IMR-90 (cell line): ENCODE measurements around the gene TMC4. TPM values are rescaled to one million over a fixed set of nuclear protein-coding genes. Genes with fewer than 3 reads are reported as not detected.
A peak's percentile ranks its signal among the peaks of the same experiment; 100 is the strongest.

Source experiments
- ATAC-seq: fragments of 200-7000 bp; cut with Tn5 transposase; 2 replicates; pipeline ENCODE4 v1.9.1; 2020; ENCODE audit warnings: low read depth, mild to moderate bottlenecking, moderate library complexity
- BruUV-seq: library from RNA; stranded (reverse); fragments of 400-500 nt; replicated peaks from 2 replicates; lab custom pipeline; 2021; lab: Mats Ljungman, UMichigan
- CTCF ChIA-PET: fragments of 300-600 bp; formaldehyde crosslinking; extraction: SDS; loops from one replicate; lab custom pipeline; 2021; ENCODE audit warnings: antibody characterized with exemption; lab: Yijun Ruan, JAX
- POLR2A ChIA-PET: fragments of 300-600 bp; sonication (Branson Sonifier 250); formaldehyde crosslinking; loops from one replicate; lab custom pipeline; 2022; ENCODE audit warnings: antibody characterized with exemption; ENCODE audit not compliant: unreplicated experiment; lab: Charles Lee
- DNase-seq: peaks from one replicate; pipeline ENCODE4 v3.0.0; 2013
- H2AFZ ChIP-seq: replicated peaks from 2 replicates; pipeline ENCODE3; 2013; ENCODE audit warnings: low read length, mild to moderate bottlenecking; ENCODE audit not compliant: poor library complexity
- H2AK5ac ChIP-seq: 2 replicates; pipeline ENCODE4 v1.6.1; 2013; ENCODE audit warnings: low read depth, low read length, inconsistent platforms
- H2AK9ac ChIP-seq: replicated peaks from 2 replicates; pipeline ENCODE3; 2013; ENCODE audit warnings: mild to moderate bottlenecking, low read depth, low read length, moderate library complexity; ENCODE audit not compliant: poor library complexity
- H2BK120ac ChIP-seq: 2 replicates; pipeline ENCODE4 v1.6.1; 2013; ENCODE audit warnings: low read depth, low read length, inconsistent platforms
- H2BK15ac ChIP-seq: 3 replicates; pipeline ENCODE4 v1.6.1; 2013; ENCODE audit warnings: low read depth, low read length, inconsistent platforms
- H2BK20ac ChIP-seq: 2 replicates; pipeline ENCODE4 v1.6.1; 2013; ENCODE audit warnings: low read depth, mild to moderate bottlenecking, inconsistent platforms, low read length, moderate library complexity
- H2BK5ac ChIP-seq: 2 replicates; pipeline ENCODE4 v1.6.1; 2013; ENCODE audit warnings: mild to moderate bottlenecking, low read depth, low read length, inconsistent platforms; ENCODE audit not compliant: poor library complexity, severe bottlenecking
- H3K14ac ChIP-seq: replicated peaks from 2 replicates; pipeline ENCODE4 v1.6.1; 2013; ENCODE audit warnings: low read depth, low read length, inconsistent platforms
- H3K18ac ChIP-seq: 2 replicates; pipeline ENCODE4 v1.6.1; 2013; ENCODE audit warnings: low read depth, low read length, control low read depth
- H3K23ac ChIP-seq: 2 replicates; pipeline ENCODE4 v1.6.1; 2013; ENCODE audit warnings: low read depth, low read length, inconsistent platforms
- H3K27ac ChIP-seq: 2 replicates; pipeline ENCODE4 v1.5.1; 2013; ENCODE audit warnings: mild to moderate bottlenecking, control low read depth, low read length; ENCODE audit not compliant: insufficient read depth
- H3K27me3 ChIP-seq: 2 replicates; pipeline ENCODE4 v1.6.1; 2013; ENCODE audit warnings: low read length; ENCODE audit not compliant: control insufficient read depth, insufficient read depth
- H3K36me3 ChIP-seq: 2 replicates; pipeline ENCODE4 v1.6.1; 2013; ENCODE audit warnings: low read length, mixed read lengths; ENCODE audit not compliant: control insufficient read depth, insufficient read depth
- H3K4ac ChIP-seq: 2 replicates; pipeline ENCODE4 v1.6.1; 2013; ENCODE audit warnings: low read depth, low read length, inconsistent platforms
- H3K4me1 ChIP-seq: 2 replicates; pipeline ENCODE4 v1.6.1; 2013; ENCODE audit warnings: low read length, mixed read lengths; ENCODE audit not compliant: control insufficient read depth, insufficient read depth
- H3K4me2 ChIP-seq: 2 replicates; pipeline ENCODE4 v1.6.1; 2013; ENCODE audit warnings: low read depth, mild to moderate bottlenecking, control low read depth, low read length, moderate library complexity
- H3K4me3 ChIP-seq: 2 replicates; pipeline ENCODE4 v1.5.1; 2013; ENCODE audit warnings: low read depth, mild to moderate bottlenecking, control low read depth, low read length, moderate library complexity; ENCODE audit not compliant: insufficient read depth
- H3K56ac ChIP-seq: 2 replicates; pipeline ENCODE4 v1.6.1; 2013; ENCODE audit warnings: low read length, inconsistent platforms; ENCODE audit not compliant: insufficient read depth; ENCODE audit errors: extremely low read depth
- H3K79me1 ChIP-seq, 2 experiments: 2 replicates each; pipeline ENCODE4 v1.6.1; 2013; ENCODE audit warnings: low read length in 2 of 2, inconsistent platforms in 1 of 2, low read depth in 1 of 2
- H3K9ac ChIP-seq: 2 replicates; pipeline ENCODE4 v1.6.1; 2013; ENCODE audit warnings: low read depth, low read length, control low read depth
- H3K9me1 ChIP-seq: 2 replicates; pipeline ENCODE4 v1.6.1; 2013; ENCODE audit warnings: low read length, inconsistent platforms; ENCODE audit not compliant: insufficient read depth
- H3K9me3 ChIP-seq: 2 replicates; pipeline ENCODE4 v1.6.1; 2013; ENCODE audit warnings: low read length; ENCODE audit not compliant: control insufficient read depth, insufficient read depth
- H4K20me1 ChIP-seq: 2 replicates; pipeline ENCODE4 v1.6.1; 2013; ENCODE audit warnings: low read length, inconsistent platforms; ENCODE audit not compliant: insufficient read depth
- H4K5ac ChIP-seq: 2 replicates; pipeline ENCODE4 v1.6.1; 2013; ENCODE audit warnings: mild to moderate bottlenecking, low read depth, low read length, control low read depth
- H4K8ac ChIP-seq, 2 experiments: 2 replicates each; pipeline ENCODE4 v1.6.1; 2013; ENCODE audit warnings: low read depth in 2 of 2, low read length in 2 of 2, control low read depth in 1 of 2, inconsistent platforms in 1 of 2
- H4K91ac ChIP-seq: 2 replicates; pipeline ENCODE4 v1.6.1; 2013; ENCODE audit warnings: low read depth, low read length, inconsistent platforms; ENCODE audit not compliant: insufficient read depth
- BHLHE40 ChIP-seq: fragments of 150-350 bp; IDR thresholded peaks from 2 replicates; pipeline ENCODE4 v1.6.1; 2016; ENCODE audit warnings: mild to moderate bottlenecking, low read depth, low read length
- CEBPB ChIP-seq: IDR thresholded peaks from 2 replicates; pipeline ENCODE4 v1.6.1; 2012; ENCODE audit warnings: low read depth, low read length, improper control_type of control experiment
- CHD1 ChIP-seq: IDR thresholded peaks from 2 replicates; pipeline ENCODE4 v1.6.1; 2012; ENCODE audit warnings: low read depth, low read length, improper control_type of control experiment
- FOS ChIP-seq: fragments of 150-350 bp; IDR thresholded peaks from 2 replicates; pipeline ENCODE4 v1.6.1; 2016; ENCODE audit warnings: low read depth, low read length
- MAFK ChIP-seq: IDR thresholded peaks from 2 replicates; pipeline ENCODE4 v1.6.1; 2012; ENCODE audit warnings: low read depth, low read length, improper control_type of control experiment
- MAZ ChIP-seq: IDR thresholded peaks from 2 replicates; pipeline ENCODE4 v1.6.1; 2012; ENCODE audit warnings: low read depth, mild to moderate bottlenecking, low read length, improper control_type of control experiment, moderate library complexity, borderline replicate concordance
- NFE2L2 ChIP-seq: fragments of 150-350 bp; IDR thresholded peaks from 2 replicates; pipeline ENCODE4 v1.6.1; 2016; ENCODE audit warnings: low read depth, mild to moderate bottlenecking, low read length
- POLR2A ChIP-seq: IDR thresholded peaks from 2 replicates; pipeline ENCODE4 v1.6.1; 2012; ENCODE audit warnings: mild to moderate bottlenecking, low read depth, low read length
- RAD21 ChIP-seq: IDR thresholded peaks from 2 replicates; pipeline ENCODE4 v1.6.1; 2012; ENCODE audit warnings: low read length, improper control_type of control experiment
- RCOR1 ChIP-seq: IDR thresholded peaks from 2 replicates; pipeline ENCODE4 v1.6.1; 2012; ENCODE audit warnings: mild to moderate bottlenecking, low read length, improper control_type of control experiment; ENCODE audit not compliant: insufficient replicate concordance
- RFX5 ChIP-seq: IDR thresholded peaks from 2 replicates; pipeline ENCODE4 v1.8.0; 2012; ENCODE audit warnings: low read depth, mild to moderate bottlenecking, low read length, moderate library complexity
- SMC3 ChIP-seq: fragments of 150-350 bp; IDR thresholded peaks from 2 replicates; pipeline ENCODE4 v1.6.1; 2016; ENCODE audit warnings: low read depth, mild to moderate bottlenecking, antibody characterized with exemption, low read length, moderate library complexity
- USF2 ChIP-seq: fragments of 150-350 bp; IDR thresholded peaks from 2 replicates; pipeline ENCODE4 v1.6.1; 2017; ENCODE audit warnings: mild to moderate bottlenecking, antibody characterized with exemption, low read length, low read depth
- WGBS, 2 experiments: methylation state at CpG; one replicate each; pipeline versions ENCODE4 v1.1.5 to v1.1.7; 2013; ENCODE audit warnings: missing lambda C conversion rate in 2 of 2; ENCODE audit not compliant: insufficient read length in 1 of 2; ENCODE audit errors: extremely low coverage in 2 of 2; 5-methylcytosine and 5-hydroxymethylcytosine counted together
- dilution Hi-C: fragments of 300-500 bp; cut with HindIII; formaldehyde crosslinking; loops from one replicate; pipeline ENCODE4 v1.14.3; 2018; ENCODE audit warnings: low sequenced_read_pairs; ENCODE audit not compliant: unreplicated experiment
- in situ Hi-C: fragments of 300-500 bp; cut with MboI; formaldehyde crosslinking; loops from 3 replicates; pipeline ENCODE4 v1.14.3; 2019; ENCODE audit warnings: low sequenced_read_pairs, inconsistent platforms, mixed read lengths
- intact Hi-C: fragments of 100-400 bp; cut with micrococcal nuclease; formaldehyde crosslinking; loops from 2 replicates; pipeline ENCODE4 v1.10.0; 2022
- polyA plus RNA-seq, 3 experiments: library from polyadenylated mRNA; depleted of rRNA; stranded (reverse); fragments of >200 nt; gene quantifications; 2 replicates each; pipeline ENCODE4 v1.2.3, GENCODE V29; 2012; ENCODE audit warnings: low replicate concordance in 1 of 3
- total RNA-seq: library from RNA; depleted of rRNA; stranded (reverse); fragments of >200 nt; gene quantifications from 2 replicates; pipeline ENCODE4 v1.2.3, GENCODE V29; 2012
- TF ChIP-seq, protein P1 (sequence below): conservative IDR thresholded peaks from 2 replicates; pipeline ENCODE4 v1.5.1; 2012; ENCODE audit warnings: mild to moderate bottlenecking, low read depth, low read length, improper control_type of control experiment
- TF ChIP-seq, protein P2 (sequence below): fragments of 150-350 bp; IDR thresholded peaks from 2 replicates; pipeline ENCODE4 v1.6.1; 2016; ENCODE audit warnings: low read depth, mild to moderate bottlenecking, low read length, moderate library complexity, borderline replicate concordance

The TMC4 gene
- total and polyA plus RNA-seq, 2 of the 4 experiments (the other 2 are of a cell fraction), result 0.72 to 1.1 TPM

- H3K27ac ChIP-seq, result peak overlapping the region; percentile 71; the same call in 1 of the 2 replicates
- ChIA-PET POLR2A (no interaction called here), CTCF (interaction anchor here (1.1 kb wide), 1 partner anchor 72 kb away, joined by 3 read pairs; no protein-coding TSS in a partner anchor)
- no peak overlapping the region for H2BK120ac ChIP-seq
- no peak overlapping the region for H2AFZ ChIP-seq
- intact Hi-C loops, result no loop called here
- in situ Hi-C loops, result loop anchor here (25.0 kb wide), 1 partner anchor 1524 kb away; the partner anchor contains the start of gene U2AF2
- no peak overlapping the region for H2BK15ac ChIP-seq
- H4K20me1 ChIP-seq, result peaks cover 54% of the 10 kb centered on the region
- no peak overlapping the region; the same call in 1 of the 2 replicates for H3K14ac ChIP-seq
- no peak overlapping the region for H4K91ac ChIP-seq
- peaks cover 22% of the 10 kb centered on the region for H3K36me3 ChIP-seq
- H3K79me1 ChIP-seq, result peaks cover 9 to 53% of the 10 kb centered on the region in 2 experiments
- H4K8ac ChIP-seq, result no peak overlapping the region
- H3K56ac ChIP-seq, result no peak overlapping the region
- peaks cover 10% of the 10 kb centered on the region for H3K4me1 ChIP-seq
- no peak overlapping the region for H2BK20ac ChIP-seq
- peak overlapping the region; percentile 51 for H3K4me3 ChIP-seq
- DNase-seq (no peak), ATAC-seq (no peak)
- 0% methylated on average over 3 of the region's 31 CpGs; no CpG with 5 or more reads in 1 of the 2 experiments for WGBS, 2 experiments
- H3K27me3 ChIP-seq, result no peaks in the 10 kb centered on the region
- H3K23ac ChIP-seq, result peak overlapping the region; percentile 44
- H3K9ac ChIP-seq, result peak overlapping the region; percentile 68
- H3K9me1 ChIP-seq, result peaks cover 16% of the 10 kb centered on the region
- peak overlapping the region; percentile 78 for H2AK5ac ChIP-seq
- H4K5ac ChIP-seq, result no peak overlapping the region
- H3K9me3 ChIP-seq, result no peaks in the 10 kb centered on the region
- peak overlapping the region; percentile 98 for H2AK9ac ChIP-seq
- H3K4ac ChIP-seq, result peak overlapping the region; percentile 61; the same call in 1 of the 2 replicates
- dilution Hi-C loops, result no loop called here
- no TSS peak for BruUV-seq
- peak overlapping the region; percentile 77 for H3K4me2 ChIP-seq
- no peak overlapping the region for H3K18ac ChIP-seq
- no peak overlapping the region for H2BK5ac ChIP-seq
- TF ChIP-seq BHLHE40, result no peak
- TF ChIP-seq, protein P1, sequence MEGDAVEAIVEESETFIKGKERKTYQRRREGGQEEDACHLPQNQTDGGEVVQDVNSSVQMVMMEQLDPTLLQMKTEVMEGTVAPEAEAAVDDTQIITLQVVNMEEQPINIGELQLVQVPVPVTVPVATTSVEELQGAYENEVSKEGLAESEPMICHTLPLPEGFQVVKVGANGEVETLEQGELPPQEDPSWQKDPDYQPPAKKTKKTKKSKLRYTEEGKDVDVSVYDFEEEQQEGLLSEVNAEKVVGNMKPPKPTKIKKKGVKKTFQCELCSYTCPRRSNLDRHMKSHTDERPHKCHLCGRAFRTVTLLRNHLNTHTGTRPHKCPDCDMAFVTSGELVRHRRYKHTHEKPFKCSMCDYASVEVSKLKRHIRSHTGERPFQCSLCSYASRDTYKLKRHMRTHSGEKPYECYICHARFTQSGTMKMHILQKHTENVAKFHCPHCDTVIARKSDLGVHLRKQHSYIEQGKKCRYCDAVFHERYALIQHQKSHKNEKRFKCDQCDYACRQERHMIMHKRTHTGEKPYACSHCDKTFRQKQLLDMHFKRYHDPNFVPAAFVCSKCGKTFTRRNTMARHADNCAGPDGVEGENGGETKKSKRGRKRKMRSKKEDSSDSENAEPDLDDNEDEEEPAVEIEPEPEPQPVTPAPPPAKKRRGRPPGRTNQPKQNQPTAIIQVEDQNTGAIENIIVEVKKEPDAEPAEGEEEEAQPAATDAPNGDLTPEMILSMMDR, result no peak
- no peak for TF ChIP-seq POLR2A
- TF ChIP-seq CEBPB, result no peak
- no peak for TF ChIP-seq RAD21
- TF ChIP-seq MAZ, result no peak
- no peak for TF ChIP-seq NFE2L2
- TF ChIP-seq SMC3, result no peak
- TF ChIP-seq USF2, result no peak
- no peak for TF ChIP-seq FOS
- TF ChIP-seq MAFK, result no peak
- no peak for TF ChIP-seq RFX5
- no peak for TF ChIP-seq CHD1
- TF ChIP-seq, protein P2, sequence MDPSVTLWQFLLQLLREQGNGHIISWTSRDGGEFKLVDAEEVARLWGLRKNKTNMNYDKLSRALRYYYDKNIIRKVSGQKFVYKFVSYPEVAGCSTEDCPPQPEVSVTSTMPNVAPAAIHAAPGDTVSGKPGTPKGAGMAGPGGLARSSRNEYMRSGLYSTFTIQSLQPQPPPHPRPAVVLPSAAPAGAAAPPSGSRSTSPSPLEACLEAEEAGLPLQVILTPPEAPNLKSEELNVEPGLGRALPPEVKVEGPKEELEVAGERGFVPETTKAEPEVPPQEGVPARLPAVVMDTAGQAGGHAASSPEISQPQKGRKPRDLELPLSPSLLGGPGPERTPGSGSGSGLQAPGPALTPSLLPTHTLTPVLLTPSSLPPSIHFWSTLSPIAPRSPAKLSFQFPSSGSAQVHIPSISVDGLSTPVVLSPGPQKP, result no peak
- TF ChIP-seq RCOR1, result no peak
Observed at GRCh38 chr19:54138489-54139256, 34.3 kb downstream of the TMC4 start.
